Subcutaneous adipose tissue (tissue), 4 donors: ENCODE data around the gene EFHC1. TPM values are rescaled to one million over a fixed set of nuclear protein-coding genes. Genes with fewer than 3 reads are reported as not detected.

Experiments used
- total RNA-seq, 4 donors: library from RNA; depleted of rRNA; stranded (reverse); fragments of >200 nt; gene quantifications; one replicate each; pipeline ENCODE4 v1.1.0, GENCODE V29; 2016
- TF ChIP-seq, protein P1 (sequence below): fragments of 450-650 bp; IDR thresholded peaks from one replicate; pipeline ENCODE4 v1.5.1; 2016; ENCODE audit warnings: low read depth, mild to moderate bottlenecking, control low read depth, antibody characterized with exemption, moderate library complexity

EFHC1 gene
- total RNA-seq, 4 donors from 2014 or later, result 26.2 to 33.9 (median 27.3) TPM

DNA sequence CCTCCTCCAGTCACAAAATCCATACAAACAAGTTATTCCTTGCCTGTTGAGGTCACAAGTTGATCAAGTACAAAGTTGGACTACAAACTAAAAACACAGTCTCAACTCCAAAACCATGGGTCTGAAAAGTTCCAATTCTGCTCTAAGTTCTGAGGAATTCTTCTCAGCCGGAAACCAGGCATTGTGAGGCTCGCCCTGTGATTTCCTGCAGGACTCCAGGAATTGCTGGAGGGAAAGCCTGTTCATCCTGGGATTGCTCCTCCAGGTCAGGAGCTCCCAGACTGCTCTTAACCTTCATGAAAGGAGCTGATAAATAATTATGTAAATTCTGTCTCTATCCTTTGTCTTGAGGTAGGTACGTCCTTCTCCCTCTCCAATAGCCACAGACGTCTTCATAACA is 148.2 kb downstream of the EFHC1 start:
- TF ChIP-seq, protein P1, sequence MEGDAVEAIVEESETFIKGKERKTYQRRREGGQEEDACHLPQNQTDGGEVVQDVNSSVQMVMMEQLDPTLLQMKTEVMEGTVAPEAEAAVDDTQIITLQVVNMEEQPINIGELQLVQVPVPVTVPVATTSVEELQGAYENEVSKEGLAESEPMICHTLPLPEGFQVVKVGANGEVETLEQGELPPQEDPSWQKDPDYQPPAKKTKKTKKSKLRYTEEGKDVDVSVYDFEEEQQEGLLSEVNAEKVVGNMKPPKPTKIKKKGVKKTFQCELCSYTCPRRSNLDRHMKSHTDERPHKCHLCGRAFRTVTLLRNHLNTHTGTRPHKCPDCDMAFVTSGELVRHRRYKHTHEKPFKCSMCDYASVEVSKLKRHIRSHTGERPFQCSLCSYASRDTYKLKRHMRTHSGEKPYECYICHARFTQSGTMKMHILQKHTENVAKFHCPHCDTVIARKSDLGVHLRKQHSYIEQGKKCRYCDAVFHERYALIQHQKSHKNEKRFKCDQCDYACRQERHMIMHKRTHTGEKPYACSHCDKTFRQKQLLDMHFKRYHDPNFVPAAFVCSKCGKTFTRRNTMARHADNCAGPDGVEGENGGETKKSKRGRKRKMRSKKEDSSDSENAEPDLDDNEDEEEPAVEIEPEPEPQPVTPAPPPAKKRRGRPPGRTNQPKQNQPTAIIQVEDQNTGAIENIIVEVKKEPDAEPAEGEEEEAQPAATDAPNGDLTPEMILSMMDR, result no peak

DNA sequence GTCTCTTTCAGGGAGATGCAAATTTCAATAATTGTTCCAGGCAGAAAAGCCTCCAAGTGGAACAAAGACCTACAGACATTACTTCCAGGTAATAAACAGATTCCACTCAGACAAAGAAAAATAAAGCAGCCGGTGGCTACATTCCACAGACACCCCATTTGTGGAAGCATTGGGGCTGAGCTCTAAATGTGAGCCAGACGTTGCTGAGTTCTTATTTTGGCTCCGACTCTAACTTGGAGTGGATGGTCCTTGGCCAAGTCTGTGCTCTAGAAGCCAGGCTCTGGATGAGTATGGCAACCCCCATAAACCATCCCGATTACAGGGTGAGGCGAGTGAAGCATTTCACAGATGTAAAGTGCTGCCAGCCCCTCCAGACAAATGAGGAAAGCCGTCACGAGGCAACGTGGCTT is 150.2 kb downstream of the EFHC1 start:
- TF ChIP-seq, protein P1, result no peak

DNA sequence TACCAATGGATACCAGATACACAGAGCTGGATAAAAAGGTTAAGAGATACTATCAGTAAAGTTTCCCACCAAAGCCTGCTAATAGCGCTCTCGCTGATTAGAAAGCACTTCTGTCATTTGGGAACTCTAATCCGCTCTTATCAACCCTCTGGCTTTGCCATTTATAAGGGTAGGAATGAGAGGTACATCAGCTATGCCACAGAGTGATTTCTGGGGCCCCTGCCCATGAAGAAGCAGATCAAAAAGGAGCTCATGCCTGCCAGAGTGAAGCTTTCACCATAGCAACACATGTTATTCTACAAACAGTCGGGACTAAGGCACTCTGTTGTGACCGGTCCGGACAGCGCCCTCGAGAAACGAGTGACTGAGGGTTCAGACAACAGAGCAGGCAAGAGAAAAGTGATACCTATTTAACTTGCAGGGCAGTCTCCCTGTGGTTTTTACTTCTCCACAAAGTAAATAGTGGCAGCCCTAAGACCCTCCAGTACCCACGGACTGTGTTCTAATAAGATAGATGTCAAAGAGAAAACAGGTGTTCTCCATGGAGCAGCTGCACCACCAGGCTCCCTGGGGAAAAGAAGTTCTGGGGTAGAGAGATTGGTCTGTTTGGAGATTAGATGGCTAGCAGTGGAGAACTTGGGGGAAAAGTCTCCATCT is 151.1 kb downstream of the EFHC1 start:
- TF ChIP-seq, protein P1, result no peak

DNA sequence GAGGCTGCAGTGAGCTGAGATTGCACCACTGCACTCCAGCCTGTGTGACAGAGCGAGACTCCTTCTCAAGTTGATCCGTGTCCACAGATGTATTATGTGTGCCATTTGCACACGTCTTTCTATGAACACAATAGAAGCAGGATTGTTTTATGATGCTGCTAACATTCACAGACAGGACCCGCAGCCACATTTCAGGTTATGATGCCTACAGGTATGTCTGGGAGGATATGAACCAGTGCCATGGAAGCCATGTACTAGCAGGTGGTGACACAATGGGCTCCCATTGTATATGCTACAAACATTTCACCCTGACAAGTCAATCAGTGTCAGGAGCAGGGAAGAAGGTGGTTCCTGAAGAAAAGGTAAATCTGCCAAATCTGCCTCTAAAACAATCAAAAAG is 152.4 kb downstream of the EFHC1 start:
- TF ChIP-seq, protein P1, result no peak

DNA sequence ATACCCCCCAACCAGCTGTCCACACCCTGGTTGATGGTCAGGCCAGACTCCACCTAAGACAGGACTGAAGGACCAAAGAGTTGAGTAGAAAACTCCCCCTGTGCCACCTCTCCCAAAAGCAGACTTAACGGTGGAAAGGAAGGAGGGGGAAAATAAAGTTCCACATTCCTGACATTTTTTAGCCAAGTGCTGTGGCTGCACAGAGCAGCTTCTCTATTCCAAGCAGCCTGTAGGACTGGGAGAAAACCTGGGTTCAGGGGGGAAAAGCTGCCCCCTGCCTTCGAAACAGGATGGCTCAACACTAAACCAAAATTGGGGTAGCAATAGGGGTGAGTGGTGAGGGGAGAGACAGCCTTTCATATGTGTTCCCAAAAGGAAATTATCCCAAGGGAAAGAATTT is 153.2 kb downstream of the EFHC1 start:
- TF ChIP-seq, protein P1, result no peak

Other genes starting within 250 kb of the EFHC1 start
- not detected for gene IL17A, start 234.0 kb upstream of the EFHC1 start, total RNA-seq
- not detected for gene IL17F, start 175.8 kb upstream of the EFHC1 start, total RNA-seq
- gene MCM3, start 135.6 kb upstream of the EFHC1 start, total RNA-seq, result 10 to 100 TPM; 22.9 to 30.9 (median 27.6) TPM
- 1 to 10 TPM; 2.8 to 9.9 (median 4.3) TPM for gene PAQR8, start 58.2 kb upstream of the EFHC1 start, total RNA-seq
- 10 to 100 TPM; 18.3 to 39.1 (median 27.6) TPM for gene TRAM2, start 156.7 kb downstream of the EFHC1 start, total RNA-seq